ENCODE measurements around the gene FCHO1. TPM values are rescaled to one million over a fixed set of nuclear protein-coding genes. Genes with fewer than 3 reads are reported as not detected.
"Not testable (repeated sequence)": the region's sequence is repeated elsewhere in the genome, so short reads cannot be mapped to it uniquely, and the experiment has no call there.

The FCHO1 gene
- total RNA-seq, 2 donors from 2014 or later, result 3.9 to 9.2 TPM

GRCh38 chr19:17767559-17767958 is 16.3 kb downstream of the FCHO1 start:
- no peaks in the 10 kb centered on the region for H3K36me3 ChIP-seq
- no peak overlapping the region for H3K9ac ChIP-seq (ENCODE audit: low read depth in 2 of 2, low read length in 2 of 2)
- no peak for DNase-seq
- no peaks in the 10 kb centered on the region for H3K4me1 ChIP-seq
- H3K4me3 ChIP-seq, result no peak overlapping the region
- no peaks in the 10 kb centered on the region for H3K9me3 ChIP-seq
- TF ChIP-seq CTCF (IDR thresholded peaks at IDR 0.05), result no peak
- intact Hi-C loops (cut with DNase I), result loop anchor here (5.0 kb wide), 1 partner anchor 65 kb away; no protein-coding TSS in a partner anchor
- no peak overlapping the region for H3K27ac ChIP-seq
- no peaks in the 10 kb centered on the region for H3K27me3 ChIP-seq

GRCh38 chr19:17770613-17771012 is 19.3 kb downstream of the FCHO1 start:
- intact Hi-C loops (cut with DNase I), result no loop called here
- H3K9ac ChIP-seq (ENCODE audit: low read depth in 2 of 2, low read length in 2 of 2), result no peak overlapping the region
- H3K27ac ChIP-seq, result no peak overlapping the region
- H3K4me3 ChIP-seq, result no peak overlapping the region
- H3K27me3 ChIP-seq, result no peaks in the 10 kb centered on the region
- TF ChIP-seq CTCF (IDR thresholded peaks at IDR 0.05), result no peak
- no peaks in the 10 kb centered on the region for H3K36me3 ChIP-seq
- no peak for DNase-seq
- H3K9me3 ChIP-seq, result no peaks in the 10 kb centered on the region
- H3K4me1 ChIP-seq, result no peaks in the 10 kb centered on the region

GRCh38 chr19:17772172-17772571 is 20.9 kb downstream of the FCHO1 start:
- Histone ChIP-seq H3K27ac (no peak overlapping the region), H3K27me3 (no peaks in the 10 kb centered on the region), H3K4me3 (no peak overlapping the region), H3K9ac (ENCODE audit: low read depth in 2 of 2, low read length in 2 of 2) (no peak overlapping the region), H3K9me3 (no peaks in the 10 kb centered on the region), H3K36me3 (no peaks in the 10 kb centered on the region), H3K4me1 (no peaks in the 10 kb centered on the region)
- DNase-seq, result no peak
- intact Hi-C loops (cut with DNase I), result no loop called here
- TF ChIP-seq CTCF (IDR thresholded peaks at IDR 0.05), result no peak

GRCh38 chr19:17775245-17775927 is 24.1 kb downstream of the FCHO1 start:
- Histone ChIP-seq H3K36me3 (no peaks in the 10 kb centered on the region), H3K9me3 (no peaks in the 10 kb centered on the region), H3K4me1 (no peaks in the 10 kb centered on the region), H3K27ac (no peak overlapping the region), H3K27me3 (no peaks in the 10 kb centered on the region), H3K9ac (ENCODE audit: low read depth in 2 of 2, low read length in 2 of 2) (no peak overlapping the region), H3K4me3 (no peak overlapping the region)
- peak; percentile 42 for TF ChIP-seq CTCF (IDR thresholded peaks at IDR 0.05)
- DNase-seq, result peak; percentile 62
- intact Hi-C loops (cut with DNase I), result no loop called here

GRCh38 chr19:17775991-17776803 is 24.9 kb downstream of the FCHO1 start:
- H3K27ac ChIP-seq, result no peak overlapping the region
- H3K4me1 ChIP-seq, result no peaks in the 10 kb centered on the region
- TF ChIP-seq CTCF (IDR thresholded peaks at IDR 0.05), result no peak
- no peaks in the 10 kb centered on the region for H3K36me3 ChIP-seq
- no peak overlapping the region for H3K9ac ChIP-seq (ENCODE audit: low read depth in 2 of 2, low read length in 2 of 2)
- no peak overlapping the region for H3K4me3 ChIP-seq
- intact Hi-C loops (cut with DNase I), result no loop called here
- H3K27me3 ChIP-seq, result no peaks in the 10 kb centered on the region
- H3K9me3 ChIP-seq, result no peaks in the 10 kb centered on the region
- no peak for DNase-seq

- H3K27me3 ChIP-seq; H3K4me1 ChIP-seq; H3K9me3 ChIP-seq; DNase-seq; H3K36me3 ChIP-seq; H3K27ac ChIP-seq; intact Hi-C loops (cut with DNase I); H3K4me3 ChIP-seq; H3K9ac ChIP-seq (ENCODE audit: low read depth in 2 of 2, low read length in 2 of 2): not testable (repeated sequence)
These were observed 26.6 kb downstream of the FCHO1 start for GRCh38 chr19:17777840-17778239.

All from colonic mucosa (tissue), 4 donors.